ENCODE measurements around the gene PIEZO2.

DNA sequence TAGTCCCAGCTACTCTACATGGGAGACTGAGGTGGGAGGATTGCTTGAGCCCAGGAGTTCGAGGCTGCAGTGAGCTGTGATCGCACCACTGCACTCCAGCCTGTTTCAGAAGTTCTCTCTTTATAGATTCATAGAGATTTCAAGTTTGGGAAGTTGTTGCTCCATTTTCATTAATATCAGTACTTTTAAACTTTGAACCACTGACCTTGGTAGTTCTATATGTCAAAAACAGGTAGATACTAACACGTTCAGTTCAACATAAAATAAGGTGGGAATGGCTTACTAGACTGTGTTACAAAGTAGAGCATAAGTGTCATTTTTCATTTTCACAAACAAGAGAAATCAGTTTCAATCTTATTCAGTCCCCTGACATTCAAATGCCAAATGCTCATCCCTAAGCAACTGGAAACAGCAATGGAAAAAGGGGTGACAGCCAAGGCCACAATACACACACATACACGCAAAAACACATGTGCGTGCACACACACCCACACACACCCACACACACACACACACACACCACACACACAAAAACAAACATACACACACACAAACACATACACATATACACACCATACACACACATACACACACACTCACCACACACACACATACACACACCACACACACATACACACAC, 71.7 kb downstream of the PIEZO2 start:
- TF ChIP-seq POLR2A (IDR thresholded peaks at IDR 0.05) (no peak), EP300 (IDR thresholded peaks at IDR 0.05) (no peak)

Measured in ovary (tissue), 1 donor.